ENCODE measurements around the gene SCN5A. TPM values are rescaled to one million over a fixed set of nuclear protein-coding genes. Genes with fewer than 3 reads are reported as not detected.

SCN5A gene
- total RNA-seq, 4 donors from 2014 or later: 0.19 TPM; not detected in 3

DNA sequence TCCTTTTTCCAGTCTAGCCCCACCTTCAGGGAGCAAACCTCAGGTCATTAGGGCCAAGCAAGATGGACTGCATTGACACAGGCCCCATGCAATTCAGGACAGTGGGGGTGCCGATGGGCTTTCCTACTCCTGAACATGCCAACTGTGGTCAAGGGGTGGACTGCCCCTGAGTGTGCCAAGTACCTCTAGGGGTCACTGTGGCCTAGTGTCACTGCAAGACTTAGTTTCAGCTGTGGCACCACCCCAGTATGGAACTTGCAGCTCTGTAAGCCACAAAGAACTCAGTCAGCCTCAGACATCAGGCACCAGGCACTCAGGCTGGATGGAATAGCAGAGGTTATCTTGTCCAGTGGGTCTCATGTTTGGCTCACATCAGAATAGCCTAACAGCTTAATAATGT, 121.0 kb downstream of the SCN5A start:
- TF ChIP-seq, protein P1, sequence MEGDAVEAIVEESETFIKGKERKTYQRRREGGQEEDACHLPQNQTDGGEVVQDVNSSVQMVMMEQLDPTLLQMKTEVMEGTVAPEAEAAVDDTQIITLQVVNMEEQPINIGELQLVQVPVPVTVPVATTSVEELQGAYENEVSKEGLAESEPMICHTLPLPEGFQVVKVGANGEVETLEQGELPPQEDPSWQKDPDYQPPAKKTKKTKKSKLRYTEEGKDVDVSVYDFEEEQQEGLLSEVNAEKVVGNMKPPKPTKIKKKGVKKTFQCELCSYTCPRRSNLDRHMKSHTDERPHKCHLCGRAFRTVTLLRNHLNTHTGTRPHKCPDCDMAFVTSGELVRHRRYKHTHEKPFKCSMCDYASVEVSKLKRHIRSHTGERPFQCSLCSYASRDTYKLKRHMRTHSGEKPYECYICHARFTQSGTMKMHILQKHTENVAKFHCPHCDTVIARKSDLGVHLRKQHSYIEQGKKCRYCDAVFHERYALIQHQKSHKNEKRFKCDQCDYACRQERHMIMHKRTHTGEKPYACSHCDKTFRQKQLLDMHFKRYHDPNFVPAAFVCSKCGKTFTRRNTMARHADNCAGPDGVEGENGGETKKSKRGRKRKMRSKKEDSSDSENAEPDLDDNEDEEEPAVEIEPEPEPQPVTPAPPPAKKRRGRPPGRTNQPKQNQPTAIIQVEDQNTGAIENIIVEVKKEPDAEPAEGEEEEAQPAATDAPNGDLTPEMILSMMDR (IDR thresholded peaks at IDR 0.05; ENCODE audit: low read depth): no peak

DNA sequence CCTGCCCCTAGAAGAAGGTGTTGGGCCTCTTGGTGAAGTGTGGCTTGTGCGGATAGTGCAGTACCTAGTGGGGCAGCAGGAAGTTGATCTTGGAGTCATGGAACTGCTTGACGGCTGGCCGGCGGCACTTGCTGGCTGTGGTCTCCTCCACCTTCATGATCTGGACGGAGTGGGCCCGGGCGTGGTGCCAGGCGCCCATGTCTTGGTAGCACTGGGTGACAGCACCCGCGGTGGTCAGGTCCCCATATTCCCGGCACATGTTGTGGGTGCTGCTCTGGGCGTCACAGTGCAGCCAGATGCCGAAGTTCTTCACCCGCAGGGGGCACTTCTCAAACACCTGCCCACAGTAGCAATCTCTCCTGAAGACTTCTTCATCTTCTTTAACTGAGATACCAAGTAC, 122.7 kb downstream of the SCN5A start:
- TF ChIP-seq, protein P1 (IDR thresholded peaks at IDR 0.05; ENCODE audit: low read depth): no peak

DNA sequence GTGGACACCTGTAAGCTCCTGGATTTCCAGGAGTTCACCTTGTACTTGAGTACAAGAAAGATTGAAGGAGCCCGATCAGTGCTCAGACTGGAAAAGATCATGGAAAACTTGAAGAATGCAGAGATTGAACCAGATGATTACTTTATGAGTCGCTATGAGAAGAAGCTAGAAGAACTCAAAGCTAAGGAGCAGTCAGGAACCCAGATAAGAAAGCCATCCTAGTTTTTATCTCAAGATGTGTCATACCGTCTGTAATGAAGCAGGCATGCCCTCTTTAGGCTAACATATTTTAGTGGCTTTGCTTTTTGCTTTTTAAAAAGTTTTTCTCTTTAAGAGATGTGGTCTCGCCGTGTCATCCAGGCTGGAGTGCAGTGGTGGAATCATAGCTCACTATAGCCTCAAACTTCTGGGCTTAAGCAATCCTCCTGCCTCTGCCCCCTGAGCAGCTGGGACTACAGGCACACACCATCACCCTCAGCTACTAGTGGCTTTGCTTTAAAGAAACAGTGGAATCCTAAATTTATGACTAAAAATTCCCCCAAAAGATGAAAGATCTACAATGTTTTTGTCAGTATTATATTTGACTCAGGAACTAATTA, 125.2 kb downstream of the SCN5A start:
- TF ChIP-seq, protein P1 (IDR thresholded peaks at IDR 0.05; ENCODE audit: low read depth): no peak

DNA sequence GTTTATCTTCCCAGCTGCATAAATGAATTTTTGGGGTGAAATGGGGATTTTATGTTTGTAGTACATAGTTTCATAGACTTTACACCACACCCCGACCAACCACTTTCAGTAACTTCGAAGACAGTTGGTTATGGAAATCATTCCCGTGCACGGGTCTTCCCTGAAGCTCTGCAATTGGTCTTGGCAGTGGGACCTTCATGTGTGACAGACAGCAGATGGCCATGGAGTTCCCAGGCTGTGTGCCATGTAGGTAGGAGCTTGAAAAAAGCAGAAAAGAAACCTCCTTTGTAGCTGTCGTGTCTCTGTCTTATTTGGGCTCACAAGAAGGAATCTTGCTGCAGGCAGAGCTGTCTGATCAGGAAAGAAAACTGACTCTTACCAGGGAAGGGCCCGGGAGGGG, 127.5 kb downstream of the SCN5A start:
- TF ChIP-seq, protein P1 (IDR thresholded peaks at IDR 0.05; ENCODE audit: low read depth): no peak

DNA sequence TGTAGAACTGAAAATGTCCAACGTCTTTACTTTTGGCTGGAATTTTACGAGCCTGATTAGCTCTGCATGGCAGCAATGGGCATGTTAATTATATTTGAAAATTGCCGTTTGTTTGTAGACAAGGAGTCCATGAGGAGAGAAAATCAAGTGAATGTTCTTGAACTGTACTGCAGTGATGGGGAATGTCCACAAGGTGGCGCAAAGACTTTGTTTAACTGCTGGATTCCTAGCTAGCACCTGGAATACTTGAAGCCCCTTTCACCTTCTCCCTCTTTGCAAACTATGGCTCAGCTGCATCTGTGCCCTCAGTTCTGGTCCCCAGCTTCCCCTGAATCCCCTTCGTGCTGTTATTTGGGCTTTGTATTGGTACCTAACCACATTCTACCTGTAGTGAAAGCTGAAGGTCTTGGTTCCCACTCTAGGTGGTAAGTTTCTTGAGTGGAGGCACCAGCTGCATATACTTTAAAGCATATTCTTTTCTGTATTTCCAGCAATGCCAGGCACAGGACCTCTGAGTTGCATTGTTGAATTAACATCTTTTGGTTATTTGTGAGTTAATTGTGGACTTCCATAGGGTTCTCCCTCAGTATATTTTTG, 128.0 kb downstream of the SCN5A start:
- TF ChIP-seq, protein P1 (IDR thresholded peaks at IDR 0.05; ENCODE audit: low read depth): no peak

DNA sequence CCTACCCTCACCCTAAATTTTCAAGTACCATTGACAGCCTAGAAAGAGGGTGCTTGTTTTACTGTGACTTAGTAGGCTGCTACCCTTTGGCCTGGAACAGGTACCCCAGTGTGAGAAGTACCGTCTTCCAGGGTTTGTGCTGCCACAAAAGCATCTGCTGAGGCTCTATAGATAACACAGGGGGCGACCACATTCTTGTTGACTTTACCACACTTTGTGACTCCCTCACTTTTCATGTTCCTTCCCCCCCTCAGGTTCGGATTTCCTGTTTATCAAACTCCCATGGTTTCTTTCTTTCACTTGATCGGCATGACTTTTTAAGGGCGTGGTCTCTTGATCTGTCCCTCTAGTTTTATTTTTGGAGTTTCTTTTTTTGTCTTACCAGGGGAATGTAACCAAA, 129.8 kb downstream of the SCN5A start:
- TF ChIP-seq, protein P1 (IDR thresholded peaks at IDR 0.05; ENCODE audit: low read depth): no peak

DNA sequence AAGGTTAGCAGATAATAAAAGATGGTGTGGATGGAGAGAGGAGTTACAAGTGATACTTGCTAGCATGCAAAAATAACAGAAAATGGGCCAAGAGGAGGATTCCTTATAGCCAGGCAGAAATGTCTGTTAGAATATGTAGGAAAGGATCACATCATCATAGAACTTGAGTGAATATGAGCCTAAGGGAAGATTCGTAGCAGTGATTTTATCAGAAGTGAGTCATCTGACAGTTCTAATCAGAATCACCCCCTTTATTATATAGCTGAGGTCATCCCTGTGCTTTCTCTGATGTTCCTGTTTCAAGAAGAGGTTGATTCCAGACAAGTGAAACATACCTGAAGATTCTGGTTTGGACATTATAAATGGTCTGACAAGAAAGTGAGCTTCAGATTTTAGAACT, 130.5 kb downstream of the SCN5A start:
- TF ChIP-seq, protein P1 (IDR thresholded peaks at IDR 0.05; ENCODE audit: low read depth): no peak
